Measurements from ENCODE around the gene PTPN23. TPM values are rescaled to one million over a fixed set of nuclear protein-coding genes. Genes with fewer than 3 reads are reported as not detected.

PTPN23 gene
- polyA plus RNA-seq, 4 donors, result 10.3 to 34.3 (median 13.9) TPM

- peak overlapping the region; percentile 96 to 99 (median 99) for H3K27ac ChIP-seq (ENCODE audit: low read depth in 1 of 3, low read length in 2 of 3)
- H3K4me3 ChIP-seq (ENCODE audit: low read depth in 1 of 3, low read length in 3 of 3), result peak overlapping the region in 1 of 3 donors; percentile 95
- peaks cover 0 to 3% (median 2%) of the 10 kb centered on the region in 3 donors for H3K36me3 ChIP-seq (ENCODE audit: control insufficient read depth in 3 of 3, insufficient read depth in 2 of 3, low read depth in 1 of 3, low read length in 3 of 3)
- no peaks in the 10 kb centered on the region for H3K9me3 ChIP-seq (ENCODE audit: control insufficient read depth in 2 of 2, insufficient read depth in 1 of 2, low read depth in 1 of 2, low read length in 1 of 2)
- FAIRE-seq (no peak), DNase-seq (no peak)
- H3K27me3 ChIP-seq (ENCODE audit: control insufficient read depth in 3 of 3, insufficient read depth in 3 of 3, low read length in 3 of 3), result no peaks in the 10 kb centered on the region
- peaks cover 0 to 29% (median 6%) of the 10 kb centered on the region in 3 donors for H3K4me1 ChIP-seq (ENCODE audit: control insufficient read depth in 3 of 3, insufficient read depth in 2 of 3, low read depth in 1 of 3, low read length in 2 of 3)
Observed at GRCh38 chr3:47378869-47379268, 2.0 kb upstream of the PTPN23 start.

GRCh38 chr3:47379411-47379899 is 1.4 kb upstream of the PTPN23 start:
- H3K27me3 ChIP-seq (ENCODE audit: control insufficient read depth in 3 of 3, insufficient read depth in 3 of 3, low read length in 3 of 3), result no peaks in the 10 kb centered on the region
- FAIRE-seq (no peak), DNase-seq (peak; percentile 51 to 53)
- peak overlapping the region; percentile 96 to 99 (median 99) for H3K27ac ChIP-seq (ENCODE audit: low read depth in 1 of 3, low read length in 2 of 3)
- peak overlapping the region; percentile 61 to 99 (median 95) for H3K4me3 ChIP-seq (ENCODE audit: low read depth in 1 of 3, low read length in 3 of 3)
- peaks cover 0 to 3% (median 2%) of the 10 kb centered on the region in 3 donors for H3K36me3 ChIP-seq (ENCODE audit: control insufficient read depth in 3 of 3, insufficient read depth in 2 of 3, low read depth in 1 of 3, low read length in 3 of 3)
- 36 to 66% (median 61%) methylated on average over 19 of the region's 19 CpGs for WGBS, 3 donors
- no peaks in the 10 kb centered on the region for H3K9me3 ChIP-seq (ENCODE audit: control insufficient read depth in 2 of 2, insufficient read depth in 1 of 2, low read depth in 1 of 2, low read length in 1 of 2)
- H3K4me1 ChIP-seq (ENCODE audit: control insufficient read depth in 3 of 3, insufficient read depth in 2 of 3, low read depth in 1 of 3, low read length in 2 of 3), result peaks cover 0 to 29% (median 6%) of the 10 kb centered on the region in 3 donors

GRCh38 chr3:47380026-47380600 is 708 bp upstream of the PTPN23 start:
- Histone ChIP-seq H3K9me3 (ENCODE audit: control insufficient read depth in 2 of 2, insufficient read depth in 1 of 2, low read depth in 1 of 2, low read length in 1 of 2) (no peaks in the 10 kb centered on the region), H3K36me3 (ENCODE audit: control insufficient read depth in 3 of 3, insufficient read depth in 2 of 3, low read depth in 1 of 3, low read length in 3 of 3) (peaks cover 0 to 3% (median 2%) of the 10 kb centered on the region in 3 donors), H3K4me3 (ENCODE audit: low read depth in 1 of 3, low read length in 3 of 3) (peak overlapping the region; percentile 61 to 99 (median 95)), H3K4me1 (ENCODE audit: control insufficient read depth in 3 of 3, insufficient read depth in 2 of 3, low read depth in 1 of 3, low read length in 2 of 3) (peaks cover 0 to 29% (median 6%) of the 10 kb centered on the region in 3 donors), H3K27me3 (ENCODE audit: control insufficient read depth in 3 of 3, insufficient read depth in 3 of 3, low read length in 3 of 3) (no peaks in the 10 kb centered on the region), H3K27ac (ENCODE audit: low read depth in 1 of 3, low read length in 2 of 3) (peak overlapping the region; percentile 96 to 99 (median 99))
- FAIRE-seq (no peak), DNase-seq (peak in 1 of 2 donors; percentile 29)
- WGBS, 3 donors, result 3 to 10% (median 7%) methylated on average over 23 of the region's 23 CpGs

- Histone ChIP-seq H3K27ac (ENCODE audit: low read depth in 1 of 3, low read length in 2 of 3) (peak overlapping the region; percentile 83 to 99 (median 96)), H3K27me3 (ENCODE audit: control insufficient read depth in 3 of 3, insufficient read depth in 3 of 3, low read length in 3 of 3) (no peaks in the 10 kb centered on the region), H3K4me1 (ENCODE audit: control insufficient read depth in 3 of 3, insufficient read depth in 2 of 3, low read depth in 1 of 3, low read length in 2 of 3) (peaks cover 2 to 33% (median 9%) of the 10 kb centered on the region in 3 donors), H3K9me3 (ENCODE audit: control insufficient read depth in 2 of 2, insufficient read depth in 1 of 2, low read depth in 1 of 2, low read length in 1 of 2) (no peaks in the 10 kb centered on the region), H3K4me3 (ENCODE audit: low read depth in 1 of 3, low read length in 3 of 3) (peak overlapping the region; percentile 92 to 99 (median 95)), H3K36me3 (ENCODE audit: control insufficient read depth in 3 of 3, insufficient read depth in 2 of 3, low read depth in 1 of 3, low read length in 3 of 3) (peaks cover 0 to 10% (median 2%) of the 10 kb centered on the region in 3 donors)
- FAIRE-seq, result no peak
- peak; percentile 81 to 93 for DNase-seq
- 6 to 7% (median 6%) methylated on average over 40 to 44 of the region's 44 CpGs for WGBS, 3 donors
Observed at GRCh38 chr3:47381317-47382157, 716 bp downstream of the PTPN23 start.

- H3K27ac ChIP-seq (ENCODE audit: low read depth in 1 of 3, low read length in 2 of 3), result no peak overlapping the region
- no peaks in the 10 kb centered on the region for H3K27me3 ChIP-seq (ENCODE audit: control insufficient read depth in 3 of 3, insufficient read depth in 3 of 3, low read length in 3 of 3)
- peaks cover 2 to 26% (median 5%) of the 10 kb centered on the region in 3 donors for H3K4me1 ChIP-seq (ENCODE audit: control insufficient read depth in 3 of 3, insufficient read depth in 2 of 3, low read depth in 1 of 3, low read length in 2 of 3)
- H3K9me3 ChIP-seq (ENCODE audit: control insufficient read depth in 2 of 2, insufficient read depth in 1 of 2, low read depth in 1 of 2, low read length in 1 of 2), result no peaks in the 10 kb centered on the region
- FAIRE-seq (no peak), DNase-seq (no peak)
- peaks cover 1 to 27% (median 2%) of the 10 kb centered on the region in 3 donors for H3K36me3 ChIP-seq (ENCODE audit: control insufficient read depth in 3 of 3, insufficient read depth in 2 of 3, low read depth in 1 of 3, low read length in 3 of 3)
- 78 to 85% (median 84%) methylated on average over 3 to 4 of the region's 4 CpGs for WGBS, 3 donors
- H3K4me3 ChIP-seq (ENCODE audit: low read depth in 1 of 3, low read length in 3 of 3), result no peak overlapping the region
Observed at GRCh38 chr3:47384425-47384824, 3.6 kb downstream of the PTPN23 start.

- Histone ChIP-seq H3K4me1 (ENCODE audit: control insufficient read depth in 3 of 3, insufficient read depth in 2 of 3, low read depth in 1 of 3, low read length in 2 of 3) (peaks cover 2 to 20% (median 5%) of the 10 kb centered on the region in 3 donors), H3K27me3 (ENCODE audit: control insufficient read depth in 3 of 3, insufficient read depth in 3 of 3, low read length in 3 of 3) (no peaks in the 10 kb centered on the region), H3K36me3 (ENCODE audit: control insufficient read depth in 3 of 3, insufficient read depth in 2 of 3, low read depth in 1 of 3, low read length in 3 of 3) (peaks cover 1 to 27% (median 2%) of the 10 kb centered on the region in 3 donors), H3K9me3 (ENCODE audit: control insufficient read depth in 2 of 2, insufficient read depth in 1 of 2, low read depth in 1 of 2, low read length in 1 of 2) (no peaks in the 10 kb centered on the region), H3K4me3 (ENCODE audit: low read depth in 1 of 3, low read length in 3 of 3) (no peak overlapping the region), H3K27ac (ENCODE audit: low read depth in 1 of 3, low read length in 2 of 3) (peak overlapping the region in 1 of 3 donors; percentile 8)
- DNase-seq (peak; percentile 55 to 56), FAIRE-seq (no peak)
- 66 to 88% (median 73%) methylated on average over 4 of the region's 4 CpGs for WGBS, 3 donors
Observed at GRCh38 chr3:47385007-47385406, 4.2 kb downstream of the PTPN23 start.

GRCh38 chr3:47385796-47386195 is 5.0 kb downstream of the PTPN23 start:
- peak overlapping the region in 1 of 3 donors; percentile 8 for H3K27ac ChIP-seq (ENCODE audit: low read depth in 1 of 3, low read length in 2 of 3)
- DNase-seq, result no peak
- FAIRE-seq, result no peak
- no peaks in the 10 kb centered on the region for H3K9me3 ChIP-seq (ENCODE audit: control insufficient read depth in 2 of 2, insufficient read depth in 1 of 2, low read depth in 1 of 2, low read length in 1 of 2)
- H3K4me1 ChIP-seq (ENCODE audit: control insufficient read depth in 3 of 3, insufficient read depth in 2 of 3, low read depth in 1 of 3, low read length in 2 of 3), result peaks cover 2 to 18% (median 5%) of the 10 kb centered on the region in 3 donors
- 87 to 96% (median 92%) methylated on average over 2 of the region's 2 CpGs for WGBS, 3 donors
- H3K36me3 ChIP-seq (ENCODE audit: control insufficient read depth in 3 of 3, insufficient read depth in 2 of 3, low read depth in 1 of 3, low read length in 3 of 3), result peaks cover 1 to 30% (median 2%) of the 10 kb centered on the region in 3 donors
- no peaks in the 10 kb centered on the region for H3K27me3 ChIP-seq (ENCODE audit: control insufficient read depth in 3 of 3, insufficient read depth in 3 of 3, low read length in 3 of 3)
- H3K4me3 ChIP-seq (ENCODE audit: low read depth in 1 of 3, low read length in 3 of 3), result no peak overlapping the region

GRCh38 chr3:47392933-47393332 is 12.1 kb downstream of the PTPN23 start:
- DNase-seq (no peak), FAIRE-seq (no peak)
- no peaks in the 10 kb centered on the region for H3K27me3 ChIP-seq (ENCODE audit: control insufficient read depth in 3 of 3, insufficient read depth in 3 of 3, low read length in 3 of 3)
- peaks cover 0 to 51% (median 4%) of the 10 kb centered on the region in 3 donors for H3K36me3 ChIP-seq (ENCODE audit: control insufficient read depth in 3 of 3, insufficient read depth in 2 of 3, low read depth in 1 of 3, low read length in 3 of 3)
- H3K9me3 ChIP-seq (ENCODE audit: control insufficient read depth in 2 of 2, insufficient read depth in 1 of 2, low read depth in 1 of 2, low read length in 1 of 2), result no peaks in the 10 kb centered on the region
- WGBS, 3 donors, result 95 to 100% (median 97%) methylated on average over 3 of the region's 3 CpGs
- no peak overlapping the region for H3K27ac ChIP-seq (ENCODE audit: low read depth in 1 of 3, low read length in 2 of 3)
- H3K4me1 ChIP-seq (ENCODE audit: control insufficient read depth in 3 of 3, insufficient read depth in 2 of 3, low read depth in 1 of 3, low read length in 2 of 3), result peaks cover 0 to 3% (median 0%) of the 10 kb centered on the region in 3 donors
- no peak overlapping the region for H3K4me3 ChIP-seq (ENCODE audit: low read depth in 1 of 3, low read length in 3 of 3)
